HG02623 (cell line): Measurements from ENCODE around the gene THG1L.
A peak's percentile ranks its signal among the peaks of the same experiment; 100 is the strongest.
"Not testable (repeated sequence)": the region's sequence is repeated elsewhere in the genome, so short reads cannot be mapped to it uniquely, and the experiment has no call there.

Experiments
- ATAC-seq: cut with Tn5 transposase; IDR thresholded peaks from one replicate; pipeline ENCODE4 v1.9.1; 2021; ENCODE audit warnings: moderate library complexity; ENCODE audit not compliant: unreplicated experiment

THG1L gene

GRCh38 chr5:157731272-157732129 lies at the start of gene THG1L:
TSS of gene THG1L (plus strand) at chr5:157731420. CDS start at chr5:157731441, 21 bp downstream.
- peak; percentile 92 for ATAC-seq

DNA sequence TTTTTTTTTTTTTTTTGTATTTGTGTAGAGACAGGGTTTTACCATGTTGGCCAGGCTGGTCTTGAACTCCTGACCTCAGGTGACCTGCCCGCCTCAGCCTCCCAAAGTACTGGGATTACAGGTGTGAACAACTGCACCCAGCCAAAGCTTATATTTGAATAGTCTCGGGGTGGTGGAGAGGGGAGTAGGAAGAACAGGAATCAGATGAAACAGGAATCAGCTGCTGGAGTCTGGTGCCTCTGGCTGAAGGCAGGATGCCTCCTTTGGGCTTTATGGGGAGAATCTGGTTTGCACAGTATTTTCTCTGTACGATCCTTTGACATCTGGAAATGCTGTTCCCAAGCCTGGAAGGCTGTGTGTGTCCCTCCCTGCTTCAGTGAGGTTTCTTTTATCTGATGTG lies 49.0 kb upstream of the THG1L start:
- no peak for ATAC-seq

DNA sequence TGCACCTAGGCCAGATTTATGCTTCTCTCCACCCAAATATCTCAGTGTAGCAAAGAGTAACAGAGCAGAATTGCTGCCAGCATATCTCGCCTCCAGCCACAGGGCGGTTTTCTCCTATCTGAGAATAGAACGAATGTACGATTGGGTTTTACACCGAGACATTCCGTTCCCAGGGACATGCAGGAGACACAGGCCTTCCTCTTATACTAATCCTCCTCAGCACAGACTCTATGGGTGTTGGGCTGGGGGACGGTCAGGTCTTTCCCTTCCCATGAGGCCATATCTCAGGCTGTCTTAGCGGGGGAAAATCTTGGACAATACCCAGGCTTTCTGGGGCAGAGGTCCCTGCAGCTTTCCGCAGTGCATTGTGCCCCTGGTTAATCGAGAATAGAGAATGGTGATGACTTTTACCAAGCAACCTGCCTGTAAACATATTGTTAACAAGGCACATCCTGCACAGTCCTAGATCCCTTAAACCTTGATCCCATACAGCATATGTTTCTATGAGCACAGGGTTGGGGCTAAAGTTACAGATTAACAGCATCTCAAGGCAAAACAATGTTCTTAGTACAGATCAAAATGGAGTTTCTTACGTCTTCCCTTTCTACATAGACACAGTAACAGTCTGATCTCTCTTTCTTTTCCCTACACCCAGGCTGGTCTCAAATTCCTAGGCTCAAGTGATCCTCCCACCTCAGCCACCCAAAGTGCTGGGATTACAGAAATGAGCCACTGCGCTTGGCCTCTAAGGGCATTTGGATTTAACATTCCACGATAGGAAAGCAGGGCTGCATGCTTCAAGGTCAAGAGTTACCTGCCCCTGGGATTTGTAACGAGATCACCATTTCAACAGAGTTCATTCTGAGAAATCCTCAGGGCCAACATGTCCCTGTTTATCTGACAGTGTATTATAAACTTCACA lies 44.7 kb upstream of the THG1L start:
- ATAC-seq: not testable (repeated sequence)

DNA sequence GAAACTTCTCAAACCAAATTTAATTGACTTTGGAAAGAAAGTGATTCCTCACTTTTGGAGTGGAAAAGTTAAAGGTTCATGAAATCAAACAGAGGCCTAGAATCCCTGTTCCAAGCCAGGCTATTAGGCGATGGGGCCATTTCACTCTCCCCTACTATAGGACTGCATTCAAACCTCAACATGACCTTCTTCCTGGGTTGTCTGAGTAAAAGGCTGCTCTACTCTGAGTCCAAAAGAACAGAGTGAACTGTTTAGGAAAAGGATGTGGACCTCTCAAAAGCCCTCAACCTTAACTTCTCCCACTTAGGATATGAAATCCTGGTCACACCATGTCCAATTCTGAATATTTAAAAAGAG lies 44.0 kb upstream of the THG1L start:
- no peak for ATAC-seq

DNA sequence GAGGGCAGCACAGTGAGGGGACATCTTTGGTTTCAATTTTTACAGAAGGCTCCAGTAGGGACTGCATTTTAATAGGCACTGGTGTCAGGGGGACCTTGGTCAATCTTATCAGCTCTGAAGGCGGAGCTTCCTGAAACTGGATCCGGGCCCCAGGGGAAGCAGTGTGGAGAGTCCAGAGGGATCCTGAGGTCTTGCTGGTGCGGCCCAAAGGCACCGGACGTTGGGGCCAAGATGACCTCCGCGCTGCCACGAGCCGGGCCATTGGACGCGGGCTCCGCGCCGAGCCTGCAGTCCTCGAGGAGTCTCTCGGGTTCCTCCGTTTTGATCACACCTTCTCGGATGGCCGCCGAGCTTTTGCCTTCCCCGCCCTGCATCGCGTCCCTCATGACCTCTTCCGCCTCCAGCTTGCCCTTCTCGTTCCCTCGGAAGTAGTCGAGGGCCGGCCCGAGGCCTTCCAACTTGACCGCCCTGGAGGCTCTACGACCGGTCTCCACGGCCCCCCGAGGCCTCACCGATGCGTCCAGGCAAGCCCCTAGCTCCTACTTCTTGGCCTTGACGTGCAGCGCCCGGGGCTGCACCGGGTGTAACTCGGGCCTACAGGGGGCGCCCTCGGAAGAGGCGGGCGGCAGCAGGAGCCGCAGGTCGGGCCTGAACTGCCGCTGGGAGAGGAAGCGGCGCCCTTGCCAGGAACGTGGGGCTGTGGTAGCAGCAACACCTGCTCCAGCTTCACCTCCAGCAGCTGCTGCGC lies 41.1 kb upstream of the THG1L start:
- no peak for ATAC-seq

GRCh38 chr5:157690690-157691433 lies 40.4 kb upstream of the THG1L start:
- no peak for ATAC-seq

- ATAC-seq: not testable (repeated sequence)
Measured at GRCh38 chr5:157693816-157694215, 37.4 kb upstream of the THG1L start.

GRCh38 chr5:157696154-157696553 lies 35.1 kb upstream of the THG1L start:
- not testable (repeated sequence) for ATAC-seq

DNA sequence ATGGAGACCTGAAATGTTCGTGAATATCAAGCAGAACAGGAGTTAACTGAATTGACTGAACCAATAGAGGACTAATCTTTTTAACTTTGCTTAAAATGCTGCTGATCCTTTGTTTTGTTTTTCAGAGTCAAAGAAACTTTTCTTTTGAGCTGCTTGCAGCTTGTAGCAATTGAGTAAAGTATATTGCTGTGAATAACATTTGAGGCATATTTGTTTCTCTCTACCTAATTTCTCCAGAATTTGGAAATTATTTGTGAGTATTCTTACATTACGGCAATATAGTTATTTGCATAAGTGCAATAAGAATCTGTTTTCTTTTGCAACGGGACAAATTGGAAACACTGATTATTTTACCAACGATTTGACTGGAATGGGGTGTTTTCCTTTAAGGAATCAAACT lies 32.5 kb upstream of the THG1L start:
- not testable (repeated sequence) for ATAC-seq

GRCh38 chr5:157703736-157704135 lies 27.5 kb upstream of the THG1L start:
- ATAC-seq: no peak

DNA sequence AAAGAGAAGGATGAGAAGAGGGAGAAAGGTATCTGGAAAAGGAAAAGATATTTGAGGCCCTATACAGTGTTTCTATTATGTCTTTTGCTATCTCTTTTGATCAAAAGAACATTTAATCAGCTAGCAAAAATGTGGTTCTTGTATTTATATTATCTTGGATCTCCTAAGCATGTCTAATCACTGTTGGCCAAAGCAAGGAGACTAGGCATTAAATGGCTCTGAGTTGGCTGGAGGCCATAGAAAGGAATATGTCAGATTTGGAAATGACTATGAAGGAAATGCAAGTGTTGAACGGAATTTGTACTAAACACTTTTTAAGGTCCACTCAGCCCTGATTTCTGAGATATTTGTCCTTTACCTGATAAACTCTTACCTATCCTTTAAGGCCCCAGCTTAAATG lies 22.4 kb upstream of the THG1L start:
- ATAC-seq: no peak

- ATAC-seq: no peak
Measured at GRCh38 chr5:157709346-157709745, 21.9 kb upstream of the THG1L start.

DNA sequence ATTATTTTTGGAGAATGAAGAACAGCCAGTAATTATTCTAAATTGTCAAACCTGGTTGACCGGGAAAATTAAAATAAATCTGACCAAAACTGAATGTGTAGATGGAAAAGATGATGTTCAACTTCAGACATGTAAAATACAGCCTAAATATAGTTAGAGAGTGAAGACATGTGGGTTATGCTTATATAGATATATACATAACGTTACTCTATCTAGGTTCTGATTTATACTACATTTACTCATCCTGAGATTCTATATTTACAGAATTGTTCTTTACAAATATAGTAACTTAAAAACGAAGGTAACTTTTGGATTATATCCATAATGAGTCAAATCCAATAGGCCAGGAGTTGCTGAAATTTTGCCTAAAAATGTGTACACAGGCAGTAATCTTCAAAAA lies 20.8 kb upstream of the THG1L start:
- ATAC-seq: no peak

DNA sequence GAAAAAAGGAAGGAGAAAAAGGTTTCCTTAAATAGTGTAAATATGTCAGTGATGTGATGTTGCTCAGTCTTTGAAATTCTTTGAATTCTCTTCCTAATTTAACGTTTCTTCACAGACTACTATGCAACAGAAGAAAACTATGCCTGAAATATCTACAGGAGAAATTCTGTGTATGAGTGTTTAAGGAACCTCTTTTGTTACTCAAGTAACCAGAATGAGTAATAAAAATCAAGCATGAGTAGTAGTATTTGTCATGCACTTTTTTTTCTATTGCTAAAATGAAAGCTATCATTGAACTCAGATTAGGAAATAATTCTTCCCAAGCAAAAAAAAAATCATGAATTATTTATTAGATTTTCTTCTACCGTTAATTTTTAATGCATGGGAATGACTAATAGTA lies 20.3 kb upstream of the THG1L start:
- ATAC-seq: no peak

DNA sequence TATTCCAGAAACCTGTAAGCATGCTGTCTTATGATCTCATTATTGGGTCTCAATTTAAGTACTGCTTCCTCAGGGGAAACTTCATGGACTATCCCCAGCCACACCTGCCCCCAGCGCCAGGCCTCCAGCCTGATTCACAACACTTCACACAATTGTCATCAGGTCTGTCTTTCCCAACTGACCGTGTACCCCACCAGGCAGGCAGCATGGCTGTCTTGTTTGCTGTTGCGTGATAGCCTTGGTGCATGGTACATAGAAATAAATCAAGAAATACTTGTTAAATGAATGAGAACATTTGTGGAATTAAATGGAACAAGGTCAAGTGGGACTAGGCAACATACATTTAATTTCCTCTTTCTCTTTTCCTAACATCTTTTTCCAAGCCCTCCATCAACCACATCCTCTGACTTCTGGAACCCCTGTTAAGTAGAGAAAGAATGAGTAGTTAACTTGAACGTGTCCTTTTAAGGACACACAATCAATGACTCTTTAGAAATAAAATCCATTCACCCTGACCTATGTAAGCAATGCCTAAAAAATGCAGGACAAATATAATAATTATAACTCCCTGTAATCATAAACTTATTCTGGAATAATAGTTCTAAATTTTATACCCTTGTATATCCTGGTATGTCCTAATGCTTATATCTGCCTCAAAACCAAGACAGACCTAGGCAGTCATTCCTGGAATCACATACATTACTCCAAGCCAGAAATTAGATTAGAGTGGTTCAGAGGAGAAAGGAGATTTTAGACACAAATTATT lies 17.2 kb upstream of the THG1L start:
- ATAC-seq: no peak

- ATAC-seq: no peak
Measured at GRCh38 chr5:157714596-157714864, 16.7 kb upstream of the THG1L start.

- peak; percentile 58 for ATAC-seq
Measured at GRCh38 chr5:157718519-157718918, 12.7 kb upstream of the THG1L start.

GRCh38 chr5:157719245-157719644 lies 12.0 kb upstream of the THG1L start:
- no peak for ATAC-seq

GRCh38 chr5:157721159-157721558 lies 10.1 kb upstream of the THG1L start:
- ATAC-seq: no peak

- ATAC-seq: not testable (repeated sequence)
Measured at GRCh38 chr5:157722895-157723294, 8.3 kb upstream of the THG1L start.
